GM12874 (cell line): ENCODE data around the gene MPZL1.

Source experiments
- CTCF ChIP-seq: IDR thresholded peaks from 2 replicates; pipeline ENCODE4 v1.5.1; 2011; ENCODE audit warnings: low read depth, mild to moderate bottlenecking, control low read depth, low read length, moderate library complexity; ENCODE audit not compliant: insufficient read depth

Gene MPZL1

GRCh38 chr1:167766538-167766937 is 44.8 kb downstream of the MPZL1 start:
- TF ChIP-seq CTCF: no peak

GRCh38 chr1:167767761-167768160 is 46.0 kb downstream of the MPZL1 start:
- TF ChIP-seq CTCF: no peak

- no peak for TF ChIP-seq CTCF
These were observed 48.3 kb downstream of the MPZL1 start for GRCh38 chr1:167770127-167770526.

- no peak for TF ChIP-seq CTCF
These were observed 50.7 kb downstream of the MPZL1 start for GRCh38 chr1:167772436-167772835.

GRCh38 chr1:167773516-167773915 is 51.7 kb downstream of the MPZL1 start:
- no peak for TF ChIP-seq CTCF

GRCh38 chr1:167774710-167775109 is 52.9 kb downstream of the MPZL1 start:
- no peak for TF ChIP-seq CTCF

GRCh38 chr1:167775178-167775577 is 53.4 kb downstream of the MPZL1 start:
- TF ChIP-seq CTCF: no peak

- no peak for TF ChIP-seq CTCF
These were observed 54.4 kb downstream of the MPZL1 start for GRCh38 chr1:167776151-167776550.
